Measurements from ENCODE around the gene SDK2.
"Not testable (repeated sequence)": the region's sequence is repeated elsewhere in the genome, so short reads cannot be mapped to it uniquely, and the experiment has no call there.

SDK2 gene

GRCh38 chr17:73492821-73493814 lies 151.1 kb downstream of the SDK2 start:
- DNase-seq (ENCODE audit: extremely low read depth in 1 of 2, low read depth in 1 of 2), result no peak

GRCh38 chr17:73492125-73492820 lies 152.0 kb downstream of the SDK2 start:
- DNase-seq (ENCODE audit: extremely low read depth in 1 of 2, low read depth in 1 of 2), result no peak

- no peak for DNase-seq (ENCODE audit: extremely low read depth in 1 of 2, low read depth in 1 of 2)
These were observed 152.6 kb downstream of the SDK2 start for GRCh38 chr17:73491648-73492047.

- DNase-seq (ENCODE audit: extremely low read depth in 1 of 2, low read depth in 1 of 2), result no peak
These were observed 153.4 kb downstream of the SDK2 start for GRCh38 chr17:73490851-73491250.

- no peak for DNase-seq (ENCODE audit: extremely low read depth in 1 of 2, low read depth in 1 of 2)
These were observed 154.3 kb downstream of the SDK2 start for GRCh38 chr17:73489991-73490390.

GRCh38 chr17:73489333-73489732 lies 154.9 kb downstream of the SDK2 start:
- DNase-seq (ENCODE audit: extremely low read depth in 1 of 2, low read depth in 1 of 2), result no peak

GRCh38 chr17:73485130-73485529 lies 159.1 kb downstream of the SDK2 start:
- no peak for DNase-seq (ENCODE audit: extremely low read depth in 1 of 2, low read depth in 1 of 2)

- DNase-seq (ENCODE audit: extremely low read depth in 1 of 2, low read depth in 1 of 2), result no peak
These were observed 161.4 kb downstream of the SDK2 start for GRCh38 chr17:73482894-73483293.

- DNase-seq (ENCODE audit: extremely low read depth in 1 of 2, low read depth in 1 of 2), result no peak
These were observed 162.0 kb downstream of the SDK2 start for GRCh38 chr17:73482251-73482716.

- no peak for DNase-seq (ENCODE audit: extremely low read depth in 1 of 2, low read depth in 1 of 2)
These were observed 162.6 kb downstream of the SDK2 start for GRCh38 chr17:73481676-73482075.

GRCh38 chr17:73480740-73481139 lies 163.5 kb downstream of the SDK2 start:
- DNase-seq (ENCODE audit: extremely low read depth in 1 of 2, low read depth in 1 of 2), result no peak

- no peak for DNase-seq (ENCODE audit: extremely low read depth in 1 of 2, low read depth in 1 of 2)
These were observed 165.3 kb downstream of the SDK2 start for GRCh38 chr17:73478768-73479424.

- DNase-seq (ENCODE audit: extremely low read depth in 1 of 2, low read depth in 1 of 2), result no peak
These were observed 165.9 kb downstream of the SDK2 start for GRCh38 chr17:73478334-73478733.

- no peak for DNase-seq (ENCODE audit: extremely low read depth in 1 of 2, low read depth in 1 of 2)
These were observed 167.3 kb downstream of the SDK2 start for GRCh38 chr17:73476890-73477350.

- DNase-seq (ENCODE audit: extremely low read depth in 1 of 2, low read depth in 1 of 2), result no peak
These were observed 169.8 kb downstream of the SDK2 start for GRCh38 chr17:73474370-73474988.

- not testable (repeated sequence) for DNase-seq (ENCODE audit: extremely low read depth in 1 of 2, low read depth in 1 of 2)
These were observed 171.5 kb downstream of the SDK2 start for GRCh38 chr17:73472715-73473114.

- DNase-seq (ENCODE audit: extremely low read depth in 1 of 2, low read depth in 1 of 2), result no peak
These were observed 172.3 kb downstream of the SDK2 start for GRCh38 chr17:73471924-73472323.

- no peak for DNase-seq (ENCODE audit: extremely low read depth in 1 of 2, low read depth in 1 of 2)
These were observed 173.9 kb downstream of the SDK2 start for GRCh38 chr17:73470316-73470826.

GRCh38 chr17:73469311-73469710 lies 174.9 kb downstream of the SDK2 start:
- no peak for DNase-seq (ENCODE audit: extremely low read depth in 1 of 2, low read depth in 1 of 2)

GRCh38 chr17:73468221-73468620 lies 176.0 kb downstream of the SDK2 start:
- DNase-seq (ENCODE audit: extremely low read depth in 1 of 2, low read depth in 1 of 2), result no peak

Measured in stimulated activated CD8-positive, alpha-beta memory T cell treated with anti-CD3 and anti-CD28 coated beads, Interleukin-7, amount 100 ng/mL, for 48 hours (primary cell).